Chondrocyte (in vitro differentiated cells): ENCODE measurements around the gene AMN1. TPM values are rescaled to one million over a fixed set of nuclear protein-coding genes. Genes with fewer than 3 reads are reported as not detected.

Source experiments
- DNase-seq: peaks from one replicate; pipeline ENCODE4 v3.0.0; 2021; ENCODE audit warnings: mixed read lengths, low spot score
- H3K27ac Mint-ChIP-seq: one replicate; pipeline ENCODE4 v1.8.0; 2021; ENCODE audit warnings: mild to moderate bottlenecking, moderate library complexity, mixed read lengths; ENCODE audit not compliant: unreplicated experiment
- H3K27me3 Mint-ChIP-seq: 2 replicates; pipeline ENCODE4 v1.8.0; 2021; ENCODE audit warnings: low read depth, mixed read lengths
- H3K36me3 Mint-ChIP-seq: 2 replicates; pipeline ENCODE4 v1.8.0; 2021; ENCODE audit warnings: low read depth, mixed read lengths
- H3K4me1 Mint-ChIP-seq: 2 replicates; pipeline ENCODE4 v1.8.0; 2021; ENCODE audit warnings: low read depth, mild to moderate bottlenecking, mixed read lengths
- H3K4me3 Mint-ChIP-seq: one replicate; pipeline ENCODE4 v1.8.0; 2021; ENCODE audit warnings: mild to moderate bottlenecking, moderate library complexity, mixed read lengths; ENCODE audit not compliant: unreplicated experiment
- H3K9me3 Mint-ChIP-seq: 2 replicates; pipeline ENCODE4 v1.8.0; 2021; ENCODE audit warnings: low read depth, mixed read lengths
- long read RNA-seq: library from polyadenylated mRNA; stranded (forward); transcript quantifications from one replicate; pipeline ENCODE4 v2.0.0, GENCODE V29; 2021
- total RNA-seq: library from RNA; stranded (reverse); gene quantifications from 3 replicates; pipeline ENCODE4 v1.2.1, GENCODE V29; 2021
- TF ChIP-seq, protein P1 (sequence below): fragments of 200-600 bp; sonication (generic); IDR thresholded peaks from 2 replicates; pipeline ENCODE4 v1.5.0; 2021; ENCODE audit warnings: antibody characterized with exemption, mild to moderate bottlenecking, moderate library complexity

Gene AMN1
- total RNA-seq, result 6.6 to 6.9 TPM (median 6.6 TPM) in 3 replicates
- long read RNA-seq, partial matches to known transcripts, result 0 of 6 reads
- long read RNA-seq, other reads (novel, unspliced or antisense), result 1 of 6 reads

- peaks cover 1% of the 10 kb centered on the region for H3K36me3 Mint-ChIP-seq
- peaks cover 12% of the 10 kb centered on the region for H3K9me3 Mint-ChIP-seq
- peaks cover 40% of the 10 kb centered on the region for H3K4me1 Mint-ChIP-seq
- H3K27me3 Mint-ChIP-seq, result no peaks in the 10 kb centered on the region
- TF ChIP-seq, protein P1, sequence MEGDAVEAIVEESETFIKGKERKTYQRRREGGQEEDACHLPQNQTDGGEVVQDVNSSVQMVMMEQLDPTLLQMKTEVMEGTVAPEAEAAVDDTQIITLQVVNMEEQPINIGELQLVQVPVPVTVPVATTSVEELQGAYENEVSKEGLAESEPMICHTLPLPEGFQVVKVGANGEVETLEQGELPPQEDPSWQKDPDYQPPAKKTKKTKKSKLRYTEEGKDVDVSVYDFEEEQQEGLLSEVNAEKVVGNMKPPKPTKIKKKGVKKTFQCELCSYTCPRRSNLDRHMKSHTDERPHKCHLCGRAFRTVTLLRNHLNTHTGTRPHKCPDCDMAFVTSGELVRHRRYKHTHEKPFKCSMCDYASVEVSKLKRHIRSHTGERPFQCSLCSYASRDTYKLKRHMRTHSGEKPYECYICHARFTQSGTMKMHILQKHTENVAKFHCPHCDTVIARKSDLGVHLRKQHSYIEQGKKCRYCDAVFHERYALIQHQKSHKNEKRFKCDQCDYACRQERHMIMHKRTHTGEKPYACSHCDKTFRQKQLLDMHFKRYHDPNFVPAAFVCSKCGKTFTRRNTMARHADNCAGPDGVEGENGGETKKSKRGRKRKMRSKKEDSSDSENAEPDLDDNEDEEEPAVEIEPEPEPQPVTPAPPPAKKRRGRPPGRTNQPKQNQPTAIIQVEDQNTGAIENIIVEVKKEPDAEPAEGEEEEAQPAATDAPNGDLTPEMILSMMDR, result peak; percentile 29
- H3K27ac Mint-ChIP-seq, result peak within 1 kb of the TSS; percentile 98
- DNase-seq, result peak; percentile 99
- peak within 1 kb of the TSS; percentile 96 for H3K4me3 Mint-ChIP-seq
These were observed at the start of gene AMN1 for GRCh38 chr12:31728917-31729640. AMN1 (minus strand) TSS chr12:31729021; CDS start chr12:31729008, 13 bp downstream.

DNA sequence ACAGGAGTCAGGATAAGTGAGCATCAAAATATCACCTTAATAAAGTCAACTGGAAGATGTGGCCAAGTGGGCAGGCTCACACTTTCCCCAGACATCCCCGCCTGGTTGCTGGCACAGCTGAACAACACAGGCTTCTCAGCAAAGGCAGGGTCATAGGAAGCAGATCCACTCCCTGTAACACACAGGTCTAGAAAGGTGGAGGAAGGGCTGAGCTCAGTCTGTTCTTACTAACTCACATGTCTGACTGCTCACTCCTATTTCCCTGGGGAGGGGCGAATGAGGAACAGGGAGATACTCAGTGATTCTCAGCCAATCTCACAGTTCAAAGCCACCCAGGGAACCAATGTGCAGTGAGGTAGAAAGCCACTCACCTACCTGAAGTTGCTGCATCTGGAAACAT is 45.0 kb upstream of the AMN1 start:
- H3K4me3 Mint-ChIP-seq, result no peak overlapping the region
- no peak for DNase-seq
- TF ChIP-seq, protein P1, result no peak
- peaks cover 2% of the 10 kb centered on the region for H3K9me3 Mint-ChIP-seq
- no peak overlapping the region for H3K27ac Mint-ChIP-seq
- H3K27me3 Mint-ChIP-seq, result peaks cover 4% of the 10 kb centered on the region
- H3K36me3 Mint-ChIP-seq, result no peaks in the 10 kb centered on the region
- H3K4me1 Mint-ChIP-seq, result no peaks in the 10 kb centered on the region

- H3K4me3 Mint-ChIP-seq, result no peak overlapping the region
- no peaks in the 10 kb centered on the region for H3K36me3 Mint-ChIP-seq
- TF ChIP-seq, protein P1, result no peak
- peaks cover 2% of the 10 kb centered on the region for H3K9me3 Mint-ChIP-seq
- peaks cover 4% of the 10 kb centered on the region for H3K27me3 Mint-ChIP-seq
- no peak overlapping the region for H3K27ac Mint-ChIP-seq
- no peak for DNase-seq
- no peaks in the 10 kb centered on the region for H3K4me1 Mint-ChIP-seq
These were observed 44.5 kb upstream of the AMN1 start for GRCh38 chr12:31773223-31773750.

DNA sequence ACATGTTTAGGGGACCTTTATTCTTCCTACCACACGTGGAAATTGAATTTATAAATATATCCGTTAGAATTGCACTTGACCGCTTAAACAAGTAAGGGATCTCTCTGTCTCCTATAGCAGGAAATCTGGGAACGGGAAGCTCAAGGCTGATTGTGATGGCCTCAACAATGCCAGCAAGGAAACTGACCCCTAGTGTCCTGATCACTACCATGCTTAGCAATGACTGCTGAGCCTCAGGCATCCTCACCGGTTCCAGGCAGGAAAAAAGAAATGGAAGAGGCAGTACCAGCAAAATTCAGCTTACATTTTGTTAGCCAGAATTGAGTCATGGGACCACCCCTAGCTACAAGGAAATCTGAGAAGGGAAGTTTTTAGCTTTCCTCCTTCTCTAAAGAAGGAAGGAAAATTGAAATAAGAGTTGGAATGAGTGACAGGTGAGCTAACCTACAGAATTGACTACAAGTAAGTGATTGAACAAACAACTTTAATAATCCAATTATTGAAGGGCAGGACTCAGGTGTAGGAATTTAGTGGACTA is 43.9 kb upstream of the AMN1 start:
- no peak overlapping the region for H3K27ac Mint-ChIP-seq
- no peak overlapping the region for H3K4me3 Mint-ChIP-seq
- no peaks in the 10 kb centered on the region for H3K36me3 Mint-ChIP-seq
- H3K9me3 Mint-ChIP-seq, result peaks cover 2% of the 10 kb centered on the region
- H3K4me1 Mint-ChIP-seq, result no peaks in the 10 kb centered on the region
- DNase-seq, result no peak
- TF ChIP-seq, protein P1, result no peak
- H3K27me3 Mint-ChIP-seq, result peaks cover 4% of the 10 kb centered on the region

- H3K4me3 Mint-ChIP-seq, result no peak overlapping the region
- no peak overlapping the region for H3K27ac Mint-ChIP-seq
- H3K27me3 Mint-ChIP-seq, result peaks cover 4% of the 10 kb centered on the region
- H3K9me3 Mint-ChIP-seq, result peaks cover 2% of the 10 kb centered on the region
- no peaks in the 10 kb centered on the region for H3K4me1 Mint-ChIP-seq
- no peaks in the 10 kb centered on the region for H3K36me3 Mint-ChIP-seq
- TF ChIP-seq, protein P1, result no peak
- DNase-seq, result no peak
These were observed 43.4 kb upstream of the AMN1 start for GRCh38 chr12:31772186-31772585.
